ENCODE data around the gene GBP7.
"Not testable (repeated sequence)": the region's sequence is repeated elsewhere in the genome, so short reads cannot be mapped to it uniquely, and the experiment has no call there.

GBP7 gene, protein sequence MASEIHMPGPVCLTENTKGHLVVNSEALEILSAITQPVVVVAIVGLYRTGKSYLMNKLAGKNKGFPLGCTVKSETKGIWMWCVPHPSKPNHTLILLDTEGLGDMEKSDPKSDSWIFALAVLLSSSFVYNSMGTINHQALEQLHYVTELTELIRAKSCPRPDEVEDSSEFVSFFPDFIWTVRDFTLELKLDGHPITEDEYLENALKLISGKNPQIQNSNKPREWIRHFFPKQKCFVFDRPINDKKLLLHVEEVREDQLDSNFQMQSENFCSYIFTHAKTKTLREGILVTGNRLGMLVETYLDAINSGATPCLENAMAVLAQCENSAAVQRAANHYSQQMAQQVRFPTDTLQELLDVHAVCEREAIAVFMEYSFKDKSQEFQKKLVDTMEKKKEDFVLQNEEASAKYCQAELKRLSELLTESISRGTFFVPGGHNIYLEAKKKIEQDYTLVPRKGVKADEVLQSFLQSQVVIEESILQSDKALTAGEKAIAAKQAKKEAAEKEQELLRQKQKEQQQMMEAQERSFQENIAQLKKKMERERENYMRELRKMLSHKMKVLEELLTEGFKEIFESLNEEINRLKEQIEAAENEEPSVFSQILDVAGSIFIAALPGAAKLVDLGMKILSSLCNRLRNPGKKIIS

DNA sequence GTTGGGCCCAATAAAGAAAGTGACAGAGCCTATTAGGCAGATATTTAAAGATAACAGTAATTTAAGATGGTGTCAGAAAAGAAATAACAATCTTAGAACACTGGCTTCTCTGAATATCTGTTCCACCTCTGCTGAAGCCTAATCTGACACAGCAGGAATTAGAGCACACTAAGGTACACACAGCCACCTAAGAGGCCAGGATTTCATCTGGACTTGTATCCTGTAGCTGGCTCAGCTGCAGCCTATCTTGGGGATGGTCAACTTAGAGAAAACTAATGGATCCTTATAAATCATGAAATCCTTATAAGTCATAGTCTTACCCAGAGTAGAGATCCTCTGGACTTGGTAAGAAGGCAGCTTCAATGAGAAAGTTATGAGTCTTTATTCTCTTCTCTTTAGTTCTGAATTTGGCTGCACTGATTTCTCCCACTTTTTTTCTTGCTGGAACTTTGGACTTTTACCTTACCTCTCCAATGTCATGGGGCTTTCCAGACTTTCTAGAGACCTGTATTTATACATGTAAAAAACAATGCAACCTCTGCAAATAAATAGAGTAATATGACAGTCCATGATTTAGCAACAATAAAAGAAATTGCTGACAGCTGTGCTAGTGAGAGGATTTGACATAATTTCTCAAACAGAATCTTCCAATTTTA is at the start of gene GBP7:
GBP7 (minus strand) TSS at position 403 of the 656 bp plus-strand sequence. CDS start 4,068 bp downstream, outside the sequence.
- no peak within 1 kb of the TSS for H2AFZ ChIP-seq (ENCODE audit: low read depth)
- H3K4me2 ChIP-seq, result no peak within 1 kb of the TSS
- H3K4me1 ChIP-seq (ENCODE audit: low read depth, poor library complexity, severe bottlenecking), result no peaks in the 10 kb centered on the region
- H3K4me3 ChIP-seq (IDR thresholded peaks at IDR 0.05; ENCODE audit: insufficient read depth, low read depth, low read length), result no peak within 1 kb of the TSS
- TF ChIP-seq, protein P1, sequence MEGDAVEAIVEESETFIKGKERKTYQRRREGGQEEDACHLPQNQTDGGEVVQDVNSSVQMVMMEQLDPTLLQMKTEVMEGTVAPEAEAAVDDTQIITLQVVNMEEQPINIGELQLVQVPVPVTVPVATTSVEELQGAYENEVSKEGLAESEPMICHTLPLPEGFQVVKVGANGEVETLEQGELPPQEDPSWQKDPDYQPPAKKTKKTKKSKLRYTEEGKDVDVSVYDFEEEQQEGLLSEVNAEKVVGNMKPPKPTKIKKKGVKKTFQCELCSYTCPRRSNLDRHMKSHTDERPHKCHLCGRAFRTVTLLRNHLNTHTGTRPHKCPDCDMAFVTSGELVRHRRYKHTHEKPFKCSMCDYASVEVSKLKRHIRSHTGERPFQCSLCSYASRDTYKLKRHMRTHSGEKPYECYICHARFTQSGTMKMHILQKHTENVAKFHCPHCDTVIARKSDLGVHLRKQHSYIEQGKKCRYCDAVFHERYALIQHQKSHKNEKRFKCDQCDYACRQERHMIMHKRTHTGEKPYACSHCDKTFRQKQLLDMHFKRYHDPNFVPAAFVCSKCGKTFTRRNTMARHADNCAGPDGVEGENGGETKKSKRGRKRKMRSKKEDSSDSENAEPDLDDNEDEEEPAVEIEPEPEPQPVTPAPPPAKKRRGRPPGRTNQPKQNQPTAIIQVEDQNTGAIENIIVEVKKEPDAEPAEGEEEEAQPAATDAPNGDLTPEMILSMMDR (conservative IDR thresholded peaks at IDR 0.05; ENCODE audit: low read depth, low read length), result no peak
- no peak within 1 kb of the TSS for H3K9ac ChIP-seq
- no peak within 1 kb of the TSS for H3K27ac ChIP-seq
- H3K27me3 ChIP-seq (ENCODE audit: insufficient read depth, low read depth), result no peaks in the 10 kb centered on the region
- no peaks in the 10 kb centered on the region for H4K20me1 ChIP-seq (ENCODE audit: insufficient read depth)
- no peaks in the 10 kb centered on the region for H3K36me3 ChIP-seq (ENCODE audit: insufficient read depth)
- no peaks in the 10 kb centered on the region for H3K79me2 ChIP-seq (ENCODE audit: insufficient read depth, low read depth)

DNA sequence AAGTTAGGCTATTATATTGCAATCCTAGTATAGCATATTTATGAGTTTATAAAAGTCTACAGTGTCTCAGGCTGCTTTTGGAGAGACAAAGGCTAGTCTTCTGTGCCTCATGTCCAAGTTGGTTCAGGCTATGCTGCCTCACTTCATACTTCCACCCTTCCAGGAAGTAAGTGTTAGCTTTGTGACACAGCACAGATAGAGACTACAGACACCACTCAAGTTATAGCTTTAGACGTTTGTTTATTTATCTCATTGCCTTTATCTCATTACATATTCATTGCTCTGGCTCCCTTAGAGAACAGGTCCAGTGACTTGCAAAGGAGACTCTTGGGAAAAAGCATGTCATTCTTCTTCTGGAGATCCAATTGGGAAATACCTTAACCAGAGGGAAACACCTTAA is 45.5 kb upstream of the GBP7 start:
- Histone ChIP-seq H3K9ac (no peak overlapping the region), H2AFZ (ENCODE audit: low read depth) (no peak overlapping the region), H4K20me1 (ENCODE audit: insufficient read depth) (no peaks in the 10 kb centered on the region), H3K4me3 (IDR thresholded peaks at IDR 0.05; ENCODE audit: insufficient read depth, low read depth, low read length) (no peak overlapping the region), H3K4me1 (ENCODE audit: low read depth, poor library complexity, severe bottlenecking) (no peaks in the 10 kb centered on the region), H3K79me2 (ENCODE audit: insufficient read depth, low read depth) (no peaks in the 10 kb centered on the region), H3K27ac (no peak overlapping the region), H3K27me3 (ENCODE audit: insufficient read depth, low read depth) (no peaks in the 10 kb centered on the region), H3K4me2 (no peak overlapping the region), H3K36me3 (ENCODE audit: insufficient read depth) (no peaks in the 10 kb centered on the region)
- TF ChIP-seq, protein P1 (conservative IDR thresholded peaks at IDR 0.05; ENCODE audit: low read depth, low read length), result no peak

DNA sequence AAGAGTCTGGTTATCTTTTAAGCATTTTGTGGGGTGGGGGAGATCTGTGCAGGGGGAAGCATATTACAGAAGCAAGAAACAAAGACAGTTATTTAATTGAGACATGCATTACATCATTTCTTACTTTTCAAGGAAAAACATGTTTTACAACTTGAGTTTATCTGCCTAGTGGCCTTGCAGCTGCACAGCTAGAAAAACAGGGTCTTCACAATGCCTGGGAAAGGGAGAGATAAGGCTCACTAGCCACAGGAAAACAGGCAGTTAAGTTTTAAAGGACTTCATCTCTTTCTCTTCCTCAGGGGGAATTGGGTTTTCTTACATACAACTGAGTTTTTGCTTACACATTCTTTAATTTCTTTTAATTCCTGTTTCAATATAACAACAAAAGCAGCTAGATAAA is 44.0 kb upstream of the GBP7 start:
- H3K27ac ChIP-seq; H2AFZ ChIP-seq (ENCODE audit: low read depth); H3K36me3 ChIP-seq (ENCODE audit: insufficient read depth); H3K4me2 ChIP-seq; H3K27me3 ChIP-seq (ENCODE audit: insufficient read depth, low read depth); H4K20me1 ChIP-seq (ENCODE audit: insufficient read depth); H3K4me3 ChIP-seq (IDR thresholded peaks at IDR 0.05; ENCODE audit: insufficient read depth, low read depth, low read length); H3K79me2 ChIP-seq (ENCODE audit: insufficient read depth, low read depth); H3K4me1 ChIP-seq (ENCODE audit: low read depth, poor library complexity, severe bottlenecking); H3K9ac ChIP-seq: not testable (repeated sequence)

DNA sequence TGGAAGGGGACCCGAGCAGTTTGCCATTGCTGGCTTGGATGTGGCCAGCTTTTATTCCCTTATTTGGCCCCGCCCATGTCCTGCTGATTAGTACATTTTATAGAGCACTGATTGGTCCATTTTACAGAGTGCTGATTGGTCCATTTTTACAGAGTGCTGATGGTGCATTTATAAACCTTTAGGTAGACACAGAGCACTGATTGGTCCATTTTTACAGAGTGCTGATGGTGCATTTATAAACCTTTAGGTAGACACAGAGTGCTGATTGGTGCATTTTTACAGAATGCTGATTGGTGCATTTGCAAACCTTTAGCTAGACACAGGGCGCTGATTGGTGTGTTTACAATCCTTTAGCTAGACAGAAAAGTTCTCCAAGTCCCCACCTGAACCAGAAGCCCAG is 43.1 kb upstream of the GBP7 start:
- not testable (repeated sequence) for H3K36me3 ChIP-seq (ENCODE audit: insufficient read depth); H3K9ac ChIP-seq; H3K4me1 ChIP-seq (ENCODE audit: low read depth, poor library complexity, severe bottlenecking); H4K20me1 ChIP-seq (ENCODE audit: insufficient read depth); H3K4me2 ChIP-seq; H3K27me3 ChIP-seq (ENCODE audit: insufficient read depth, low read depth); H3K27ac ChIP-seq; H3K79me2 ChIP-seq (ENCODE audit: insufficient read depth, low read depth); H3K4me3 ChIP-seq (IDR thresholded peaks at IDR 0.05; ENCODE audit: insufficient read depth, low read depth, low read length); H2AFZ ChIP-seq (ENCODE audit: low read depth)

DNA sequence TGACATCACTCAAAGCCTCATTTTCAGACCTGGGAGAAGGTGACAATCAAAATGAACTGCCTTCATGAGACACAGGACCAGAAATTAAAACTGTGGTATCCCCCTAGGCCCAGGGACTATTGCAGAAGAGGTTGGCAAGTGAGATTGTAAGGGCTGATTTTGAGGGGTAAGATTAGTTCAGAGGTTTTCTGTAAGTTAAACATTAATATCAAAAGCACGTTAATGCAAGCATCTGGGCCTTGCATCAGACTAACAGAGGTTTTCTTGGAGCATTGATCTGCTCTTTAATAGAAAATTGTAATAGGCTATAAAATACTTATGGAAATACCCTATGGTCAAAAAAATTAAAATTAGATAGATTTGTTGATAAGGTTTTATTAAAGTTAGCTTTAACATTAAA is 37.5 kb upstream of the GBP7 start:
- H3K4me3 ChIP-seq (IDR thresholded peaks at IDR 0.05; ENCODE audit: insufficient read depth, low read depth, low read length), result no peak overlapping the region

More for the DNA sequence above, 37.5 kb upstream of the GBP7 start:
- Histone ChIP-seq H3K27ac (no peak overlapping the region), H3K4me1 (ENCODE audit: low read depth, poor library complexity, severe bottlenecking) (no peaks in the 10 kb centered on the region), H3K79me2 (ENCODE audit: insufficient read depth, low read depth) (no peaks in the 10 kb centered on the region), H2AFZ (ENCODE audit: low read depth) (no peak overlapping the region), H4K20me1 (ENCODE audit: insufficient read depth) (no peaks in the 10 kb centered on the region), H3K36me3 (ENCODE audit: insufficient read depth) (no peaks in the 10 kb centered on the region), H3K27me3 (ENCODE audit: insufficient read depth, low read depth) (no peaks in the 10 kb centered on the region), H3K4me2 (no peak overlapping the region), H3K9ac (no peak overlapping the region)
- TF ChIP-seq, protein P1 (conservative IDR thresholded peaks at IDR 0.05; ENCODE audit: low read depth, low read length), result no peak
